ENCODE results near the gene SNX24. TPM values are rescaled to one million over a fixed set of nuclear protein-coding genes. Genes with fewer than 3 reads are reported as not detected.

SNX24 gene, protein sequence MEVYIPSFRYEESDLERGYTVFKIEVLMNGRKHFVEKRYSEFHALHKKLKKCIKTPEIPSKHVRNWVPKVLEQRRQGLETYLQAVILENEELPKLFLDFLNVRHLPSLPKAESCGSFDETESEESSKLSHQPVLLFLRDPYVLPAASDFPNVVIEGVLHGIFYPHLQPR
- total RNA-seq (10 to 100 TPM; 11.5 to 14.9 (median 13.8) TPM), polyA plus RNA-seq (11.3 TPM)
- long read RNA-seq, donor 1, partial matches to known transcripts = 2 of 10 reads
- long read RNA-seq, donor 1, other reads (novel, unspliced or antisense) = 2 of 10 reads
- long read RNA-seq, donor 2, partial matches to known transcripts = 1 of 5 reads
- long read RNA-seq, donor 2, other reads (novel, unspliced or antisense) = 1 of 5 reads
- long read RNA-seq, donor 3, transcript SNX24-201 (7 exons, 2,158 nt) = major isoform, 12 of 16 reads
- long read RNA-seq, donor 3, partial matches to known transcripts = 0 of 16 reads
- long read RNA-seq, donor 3, other reads (novel, unspliced or antisense) = 3 of 16 reads
- long read RNA-seq, donor 4, partial matches to known transcripts = 0 of 7 reads
- long read RNA-seq, donor 4, other reads (novel, unspliced or antisense) = 3 of 7 reads

DNA sequence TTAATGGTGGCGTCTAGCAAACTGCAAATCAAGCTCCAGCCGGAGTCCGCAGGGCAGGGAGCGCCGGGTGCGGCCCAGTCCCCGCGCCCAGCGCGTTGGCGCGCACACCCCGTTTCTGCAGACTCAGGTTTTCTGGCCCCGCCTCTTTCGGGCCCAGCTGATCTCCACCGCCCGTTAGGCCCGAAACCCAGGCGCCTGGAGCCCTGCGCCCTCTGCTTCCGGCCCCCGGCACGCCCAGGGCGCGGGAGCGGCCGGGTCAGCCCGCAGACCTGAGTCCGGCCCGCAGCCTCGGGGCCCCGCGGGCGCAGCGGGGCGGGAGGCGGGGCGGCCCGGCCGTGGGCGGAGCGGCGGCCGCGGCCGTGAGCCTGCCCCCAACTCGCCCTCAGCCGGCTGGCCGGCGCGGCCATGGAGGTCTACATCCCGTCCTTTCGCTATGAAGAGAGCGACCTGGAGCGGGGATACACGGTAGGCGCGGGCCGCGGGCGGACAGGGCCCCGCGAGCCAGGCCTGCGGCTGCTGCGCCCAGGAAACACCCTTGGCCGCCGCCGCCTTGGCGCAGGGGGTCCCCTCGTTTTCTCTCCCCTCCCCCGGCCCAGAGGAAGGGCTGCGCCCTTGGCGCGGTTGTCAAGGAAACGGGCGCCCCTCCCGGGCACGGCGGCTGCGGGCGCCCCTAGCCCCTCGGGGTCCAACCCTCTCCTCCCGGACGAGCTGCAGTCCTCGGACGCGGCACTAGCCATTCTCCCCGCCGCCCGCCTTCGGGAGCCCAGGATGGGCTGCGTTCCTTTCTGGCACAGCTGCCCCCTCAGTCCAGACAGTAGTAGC, at the start of gene SNX24:
SNX24 (plus strand) TSS at position 385 of the 822 bp plus-strand sequence; CDS start at position 406, 21 bp downstream.
- peak; percentile 87 to 95 (median 93) for DNase-seq
- intact Hi-C loops (cut with DNase I) = loop anchor here in 1 of 4 donors (10.0 kb wide), 1 partner anchor 189 kb away; the partner anchor contains the start of gene PPIC
- ATAC-seq = peak; percentile 95 to 96
- Histone ChIP-seq H3K27ac (ENCODE audit: low read length) (peak within 1 kb of the TSS; percentile 87), H3K9me3 (ENCODE audit: control insufficient read depth, low read length) (no peaks in the 10 kb centered on the region), H3K27me3 (ENCODE audit: control insufficient read depth, insufficient read depth) (no peaks in the 10 kb centered on the region), H3K4me3 (ENCODE audit: low read length) (peak within 1 kb of the TSS; percentile 80), H3K4me1 (ENCODE audit: control insufficient read depth, insufficient read depth, low read length) (peaks cover 3% of the 10 kb centered on the region)
- under 1% methylated on average over 92 of the region's 92 CpGs for WGBS

DNA sequence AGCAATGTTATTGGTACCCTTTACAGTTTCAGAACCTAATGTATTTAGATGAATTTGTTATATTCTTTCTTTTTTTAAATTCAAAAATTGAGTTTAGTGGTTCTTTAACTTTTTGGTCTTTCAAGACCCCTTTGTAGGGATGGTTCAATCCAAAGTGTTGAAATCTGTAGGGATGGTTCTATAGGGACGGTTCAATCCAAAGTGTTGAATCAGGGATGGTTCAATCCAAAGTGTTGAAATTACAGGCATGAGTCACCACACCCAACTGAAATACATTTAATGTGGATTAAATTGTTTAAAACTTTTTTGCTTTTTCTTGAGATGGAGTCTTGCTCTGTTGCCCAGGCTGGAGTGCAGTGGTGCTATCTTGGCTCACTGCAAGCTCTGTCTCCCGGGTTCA, 39.9 kb upstream of the SNX24 start:
- 98% methylated on average over 2 of the region's 2 CpGs for WGBS
- no peak overlapping the region for H3K27ac ChIP-seq (ENCODE audit: low read length)
- intact Hi-C loops (cut with DNase I) = no loop called here
- no peaks in the 10 kb centered on the region for H3K4me1 ChIP-seq (ENCODE audit: control insufficient read depth, insufficient read depth, low read length)
- no peak for ATAC-seq
- no peaks in the 10 kb centered on the region for H3K27me3 ChIP-seq (ENCODE audit: control insufficient read depth, insufficient read depth)
- DNase-seq = no peak
- H3K9me3 ChIP-seq (ENCODE audit: control insufficient read depth, low read length) = no peaks in the 10 kb centered on the region
- H3K4me3 ChIP-seq (ENCODE audit: low read length) = no peak overlapping the region

DNA sequence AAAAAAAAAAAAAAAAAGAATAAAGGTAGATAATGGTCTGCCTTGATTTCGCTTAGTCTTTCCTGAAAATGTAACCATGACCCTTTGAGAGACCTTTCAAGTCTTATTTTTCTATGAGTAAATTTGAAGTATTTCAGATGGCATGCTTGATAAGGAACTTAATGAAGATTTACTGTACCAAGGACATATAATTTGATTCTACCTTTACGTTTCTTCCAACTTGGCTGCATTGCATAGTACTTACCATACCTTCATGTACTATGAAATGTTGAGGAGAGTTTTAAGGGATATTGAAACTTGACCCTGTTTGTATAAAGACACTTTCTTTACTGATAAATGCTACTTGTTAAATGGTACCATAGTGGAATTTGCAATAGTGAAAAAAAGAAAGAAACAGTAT, 35.0 kb upstream of the SNX24 start:
- intact Hi-C loops (cut with DNase I) = no loop called here
- 98% methylated on average over 2 of the region's 2 CpGs for WGBS
- no peaks in the 10 kb centered on the region for H3K27me3 ChIP-seq (ENCODE audit: control insufficient read depth, insufficient read depth)
- no peaks in the 10 kb centered on the region for H3K9me3 ChIP-seq (ENCODE audit: control insufficient read depth, low read length)
- H3K27ac ChIP-seq (ENCODE audit: low read length) = no peak overlapping the region
- ATAC-seq (no peak), DNase-seq (no peak)
- no peaks in the 10 kb centered on the region for H3K4me1 ChIP-seq (ENCODE audit: control insufficient read depth, insufficient read depth, low read length)
- H3K4me3 ChIP-seq (ENCODE audit: low read length) = no peak overlapping the region

DNA sequence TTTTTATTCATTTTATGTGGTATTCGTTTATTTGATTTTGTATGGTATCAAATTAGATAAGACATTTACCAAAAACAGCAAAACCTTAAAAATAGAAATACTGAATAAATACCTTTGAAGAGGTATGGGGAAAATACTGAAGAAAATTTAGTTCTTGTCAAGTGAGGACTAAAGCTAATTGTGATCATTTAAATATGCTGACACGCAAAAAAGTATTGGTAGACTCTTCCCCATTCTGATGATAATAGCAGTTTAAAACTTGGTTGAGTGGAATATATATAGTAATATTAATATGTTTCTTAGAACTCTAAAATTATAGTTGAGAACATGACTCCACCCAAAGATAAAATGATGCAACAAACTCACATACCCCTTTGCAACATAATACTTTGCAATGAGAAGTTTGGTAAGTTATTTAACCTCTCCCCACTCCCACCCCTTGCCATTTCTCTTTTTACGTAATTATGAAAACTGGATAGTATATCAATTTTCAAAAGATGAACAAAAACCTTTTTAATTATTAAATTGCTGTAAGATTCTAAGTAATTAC, 30.1 kb upstream of the SNX24 start:
- Histone ChIP-seq H3K9me3 (ENCODE audit: control insufficient read depth, low read length) (no peaks in the 10 kb centered on the region), H3K4me3 (ENCODE audit: low read length) (no peak overlapping the region), H3K27me3 (ENCODE audit: control insufficient read depth, insufficient read depth) (no peaks in the 10 kb centered on the region), H3K27ac (ENCODE audit: low read length) (no peak overlapping the region), H3K4me1 (ENCODE audit: control insufficient read depth, insufficient read depth, low read length) (no peaks in the 10 kb centered on the region)
- WGBS = 96% methylated on average over 3 of the region's 3 CpGs
- intact Hi-C loops (cut with DNase I) = no loop called here
- DNase-seq = no peak
- no peak for ATAC-seq

DNA sequence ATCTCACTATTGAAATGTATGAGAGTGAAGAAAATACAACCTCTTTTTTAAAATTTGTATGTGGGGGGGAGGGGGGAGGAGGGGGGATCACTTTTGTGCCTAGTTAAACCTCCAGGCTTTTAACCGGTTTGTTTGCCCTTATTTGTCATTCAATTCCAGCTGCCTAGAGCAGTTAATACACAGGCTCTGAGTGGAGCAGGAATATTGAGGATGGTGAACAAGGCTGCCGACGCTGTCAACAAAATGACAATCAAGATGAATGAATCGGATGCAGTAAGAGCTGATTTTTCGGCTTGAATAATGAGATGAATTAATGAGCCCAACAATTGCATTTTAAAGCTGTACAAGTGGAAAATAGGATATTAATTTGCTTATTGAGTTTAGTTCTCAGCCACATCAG, 28.7 kb upstream of the SNX24 start:
- Histone ChIP-seq H3K27ac (ENCODE audit: low read length) (no peak overlapping the region), H3K27me3 (ENCODE audit: control insufficient read depth, insufficient read depth) (no peaks in the 10 kb centered on the region), H3K9me3 (ENCODE audit: control insufficient read depth, low read length) (no peaks in the 10 kb centered on the region), H3K4me3 (ENCODE audit: low read length) (no peak overlapping the region), H3K4me1 (ENCODE audit: control insufficient read depth, insufficient read depth, low read length) (no peaks in the 10 kb centered on the region)
- DNase-seq = no peak
- intact Hi-C loops (cut with DNase I) = no loop called here
- ATAC-seq = no peak
- WGBS = 82% methylated on average over 5 of the region's 5 CpGs

DNA sequence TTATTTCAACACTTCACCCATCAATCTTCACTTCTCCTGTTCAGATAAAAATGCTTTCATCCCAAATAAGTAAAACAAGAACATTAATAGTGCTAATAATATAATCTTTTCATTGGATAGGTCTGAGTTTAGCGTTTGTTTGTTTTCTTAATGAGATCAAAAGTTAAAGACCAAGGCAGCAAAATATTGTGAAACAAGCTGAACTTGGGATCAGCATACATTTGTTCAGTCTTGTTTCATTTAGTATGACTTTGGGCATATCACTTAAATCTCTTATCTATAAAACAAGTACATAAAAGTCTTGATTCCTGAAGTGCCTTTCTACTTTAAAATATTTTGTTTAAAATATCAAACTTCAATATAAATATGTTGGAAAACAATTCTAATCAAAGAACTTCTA, 13.4 kb upstream of the SNX24 start:
- intact Hi-C loops (cut with DNase I) = no loop called here
- Histone ChIP-seq H3K27ac (ENCODE audit: low read length) (no peak overlapping the region), H3K27me3 (ENCODE audit: control insufficient read depth, insufficient read depth) (no peaks in the 10 kb centered on the region), H3K4me3 (ENCODE audit: low read length) (no peak overlapping the region), H3K9me3 (ENCODE audit: control insufficient read depth, low read length) (no peaks in the 10 kb centered on the region), H3K4me1 (ENCODE audit: control insufficient read depth, insufficient read depth, low read length) (no peaks in the 10 kb centered on the region)
- ATAC-seq (no peak), DNase-seq (no peak)
- WGBS = 87% methylated on average over 1 of the region's 1 CpG

DNA sequence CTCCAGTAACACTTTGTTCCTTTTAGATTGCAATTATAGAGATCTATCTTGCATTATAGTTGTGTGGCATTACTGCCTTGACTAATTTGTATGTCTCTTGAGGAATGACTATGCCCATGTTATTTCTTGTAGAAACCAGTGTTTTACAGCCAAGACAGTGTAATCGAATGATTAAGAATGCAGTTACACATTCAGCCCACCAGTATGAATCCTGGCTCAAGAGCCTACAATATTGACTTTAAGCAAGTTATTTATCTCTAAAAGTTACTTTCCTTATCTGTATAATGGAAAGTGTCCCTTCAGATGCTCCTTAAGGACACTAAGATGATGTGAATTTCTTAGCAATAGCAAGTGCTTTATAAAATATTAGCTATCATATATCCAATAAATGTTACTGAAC, 9.7 kb upstream of the SNX24 start:
- WGBS = 69% methylated on average over 1 of the region's 1 CpG
- DNase-seq = no peak
- no peaks in the 10 kb centered on the region for H3K9me3 ChIP-seq (ENCODE audit: control insufficient read depth, low read length)
- H3K27ac ChIP-seq (ENCODE audit: low read length) = no peak overlapping the region
- H3K4me1 ChIP-seq (ENCODE audit: control insufficient read depth, insufficient read depth, low read length) = no peaks in the 10 kb centered on the region
- ATAC-seq = no peak
- intact Hi-C loops (cut with DNase I) = no loop called here
- no peak overlapping the region for H3K4me3 ChIP-seq (ENCODE audit: low read length)
- H3K27me3 ChIP-seq (ENCODE audit: control insufficient read depth, insufficient read depth) = no peaks in the 10 kb centered on the region

DNA sequence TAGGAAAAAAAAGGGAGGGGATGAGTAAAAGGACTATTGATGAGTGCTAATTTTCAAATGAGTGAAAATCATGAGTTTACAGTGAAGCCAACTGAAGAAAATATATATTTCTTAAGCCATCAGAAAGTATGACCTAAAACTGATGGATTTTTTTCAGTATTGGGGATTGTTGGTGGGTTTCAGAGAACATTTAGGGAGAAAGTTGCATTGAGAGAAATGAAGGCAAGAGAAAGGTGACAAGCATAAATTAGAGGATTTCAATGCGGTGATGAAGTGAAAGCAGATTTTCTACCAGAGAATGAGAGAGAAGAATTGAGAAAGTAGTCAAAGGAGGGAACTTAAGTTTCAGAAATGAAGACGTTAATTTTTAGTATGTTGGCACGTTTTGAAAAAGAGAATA, 8.5 kb upstream of the SNX24 start:
- 92% methylated on average over 3 of the region's 3 CpGs for WGBS
- H3K27me3 ChIP-seq (ENCODE audit: control insufficient read depth, insufficient read depth) = no peaks in the 10 kb centered on the region
- H3K4me3 ChIP-seq (ENCODE audit: low read length) = no peak overlapping the region
- H3K9me3 ChIP-seq (ENCODE audit: control insufficient read depth, low read length) = no peaks in the 10 kb centered on the region
- intact Hi-C loops (cut with DNase I) = no loop called here
- DNase-seq (no peak), ATAC-seq (no peak)
- no peak overlapping the region for H3K27ac ChIP-seq (ENCODE audit: low read length)
- no peaks in the 10 kb centered on the region for H3K4me1 ChIP-seq (ENCODE audit: control insufficient read depth, insufficient read depth, low read length)

DNA sequence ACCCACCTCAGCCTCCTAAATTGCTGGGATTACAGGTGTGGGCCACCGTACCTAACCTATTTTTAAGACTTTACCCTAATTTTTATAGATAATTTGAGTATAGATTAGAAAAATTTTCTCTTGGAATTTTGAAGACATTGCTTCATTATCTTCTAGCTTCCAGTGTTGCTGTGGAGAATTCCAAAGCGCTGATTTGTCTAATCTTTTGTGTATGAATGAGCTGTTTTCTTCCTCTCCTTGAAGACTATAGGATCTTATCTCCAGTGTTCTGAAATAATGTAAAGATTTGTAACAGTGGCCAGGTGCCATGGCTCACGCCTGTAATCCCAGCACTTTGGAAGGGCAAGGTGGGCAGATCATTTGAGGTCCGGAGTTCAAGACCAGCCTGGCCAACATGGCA, 5.7 kb upstream of the SNX24 start:
- ATAC-seq (no peak), DNase-seq (no peak)
- no peaks in the 10 kb centered on the region for H3K27me3 ChIP-seq (ENCODE audit: control insufficient read depth, insufficient read depth)
- H3K4me1 ChIP-seq (ENCODE audit: control insufficient read depth, insufficient read depth, low read length) = peaks cover 3% of the 10 kb centered on the region
- whole genome bisulfite sequencing = 91% methylated on average over 4 of the region's 4 CpGs
- intact Hi-C loops (cut with DNase I) = loop anchor here in 1 of 4 donors (10.0 kb wide), 1 partner anchor 195 kb away; the partner anchor contains the start of gene PPIC
- H3K4me3 ChIP-seq (ENCODE audit: low read length) = no peak overlapping the region
- no peak overlapping the region for H3K27ac ChIP-seq (ENCODE audit: low read length)
- no peaks in the 10 kb centered on the region for H3K9me3 ChIP-seq (ENCODE audit: control insufficient read depth, low read length)

DNA sequence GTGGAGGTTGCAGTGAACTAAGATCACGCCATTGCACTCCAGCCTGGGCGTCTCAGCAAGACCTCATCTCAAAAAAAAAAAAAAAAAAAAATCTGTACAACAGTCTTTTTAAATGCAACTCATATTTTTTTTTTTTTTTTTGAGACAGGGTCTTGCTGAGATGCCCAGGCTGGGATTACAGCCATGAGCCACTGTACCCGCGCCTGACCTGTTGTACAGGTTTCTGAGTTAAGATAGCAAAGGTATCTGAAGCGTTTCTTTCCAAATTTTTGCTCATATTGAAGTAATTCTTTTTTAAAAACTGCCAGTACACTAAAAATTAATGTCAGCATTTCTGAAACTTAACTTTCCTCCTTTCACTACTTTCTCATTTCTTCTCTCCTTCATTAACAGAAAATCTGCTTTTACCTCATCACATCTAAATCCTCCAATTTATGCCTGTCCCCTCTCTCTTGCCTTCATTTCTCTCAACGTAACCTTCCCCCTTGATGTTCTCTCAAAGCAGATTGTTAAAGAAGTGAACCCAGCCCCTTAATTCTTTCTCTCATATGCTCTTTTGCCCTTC, 3.3 kb upstream of the SNX24 start:
- ATAC-seq (no peak), DNase-seq (no peak)
- Histone ChIP-seq H3K4me1 (ENCODE audit: control insufficient read depth, insufficient read depth, low read length) (peaks cover 3% of the 10 kb centered on the region), H3K9me3 (ENCODE audit: control insufficient read depth, low read length) (no peaks in the 10 kb centered on the region), H3K27ac (ENCODE audit: low read length) (no peak overlapping the region), H3K4me3 (ENCODE audit: low read length) (no peak overlapping the region), H3K27me3 (ENCODE audit: control insufficient read depth, insufficient read depth) (no peaks in the 10 kb centered on the region)
- intact Hi-C loops (cut with DNase I) = loop anchor here in 1 of 4 donors (10.0 kb wide), 1 partner anchor 193 kb away; the partner anchor contains the start of gene PPIC
- whole genome bisulfite sequencing = 98% methylated on average over 6 of the region's 6 CpGs
